ENCODE results near the gene USP35. TPM values are rescaled to one million over a fixed set of nuclear protein-coding genes. Genes with fewer than 3 reads are reported as not detected.

USP35 gene
- polyA plus RNA-seq, 1 of the 3 experiments (the other 2 are of a cell fraction): 8.4 TPM

GRCh38 chr11:78261367-78261766 is 72.6 kb downstream of the USP35 start:
- H3K4me1 ChIP-seq (ENCODE audit: control insufficient read depth in 1 of 2, insufficient read depth in 2 of 2, low read depth in 1 of 2, low read length in 1 of 2): peaks cover 6 to 24% of the 10 kb centered on the region in 2 experiments; a peak in 2 of 4 replicates
- H3K9ac ChIP-seq: no peak overlapping the region
- no peak overlapping the region for H2AFZ ChIP-seq (ENCODE audit: low read depth)
- H3K27me3 ChIP-seq (ENCODE audit: insufficient read depth): no peaks in the 10 kb centered on the region
- H3F3A ChIP-seq (replicated peaks; ENCODE audit: insufficient read depth): no peaks in the 10 kb centered on the region
- H4K20me1 ChIP-seq (ENCODE audit: insufficient read depth): no peaks in the 10 kb centered on the region
- ChIA-PET CTCF (interaction anchor here (0.8 to 1.4 kb wide), 3 partner anchors 10 to 33 kb away, joined by 3 to 4 read pairs (median 3); no protein-coding TSS in a partner anchor), POLR2A (interaction anchor here (1.2 kb wide), 1 partner anchor 9 kb away, joined by 5 read pairs; no protein-coding TSS in a partner anchor)
- no peak overlapping the region for H3K4me3 ChIP-seq (ENCODE audit: low read depth in 2 of 2, low read length in 1 of 2)
- no peaks in the 10 kb centered on the region for H3K36me3 ChIP-seq (replicated peaks in 1 of 2; ENCODE audit: control insufficient read depth in 1 of 2, insufficient read depth in 2 of 2, low read length in 1 of 2)
- 0 out of 2 replicates have a peak, but pooled peaks cover 3% of the 10 kb centered on the region for H3K79me2 ChIP-seq (ENCODE audit: insufficient read depth)
- WGBS (ENCODE audit: low lambda C conversion rate): 82% methylated on average over 4 of the region's 4 CpGs
- TF ChIP-seq EZH2phosphoT487 (IDR thresholded peaks at IDR 0.05; ENCODE audit: borderline replicate concordance, low read depth) (no peak), USF2 (IDR thresholded peaks at IDR 0.05; ENCODE audit: borderline replicate concordance, low read depth, low read length) (no peak), YY1 (IDR thresholded peaks at IDR 0.05; ENCODE audit: low read depth) (no peak), RAD21 (IDR thresholded peaks at IDR 0.05; ENCODE audit: low read length) (no peak), JUND (IDR thresholded peaks at IDR 0.05) (no peak), PBX3 (IDR thresholded peaks at IDR 0.05) (no peak), MEF2A (IDR thresholded peaks at IDR 0.05; ENCODE audit: borderline replicate concordance, low read depth) (no peak), RFX5 (IDR thresholded peaks at IDR 0.05; ENCODE audit: low read length) (no peak), SMC3 (IDR thresholded peaks at IDR 0.05; ENCODE audit: low read depth, low read length) (no peak), IRF3 (IDR thresholded peaks at IDR 0.05; ENCODE audit: low read depth, low read length) (no peak), CTCF (IDR thresholded peaks at IDR 0.05) (no peak), SIN3A (IDR thresholded peaks at IDR 0.05; ENCODE audit: borderline replicate concordance, low read depth, low read length) (no peak), RCOR1 (IDR thresholded peaks at IDR 0.05; ENCODE audit: low read length) (no peak), EP300 (IDR thresholded peaks at IDR 0.05; ENCODE audit: borderline replicate concordance in 1 of 2, low read depth in 1 of 2, low read length in 1 of 2) (no peak), REST (IDR thresholded peaks at IDR 0.05; ENCODE audit: low read depth, low read length) (no peak), FOSL2 (IDR thresholded peaks at IDR 0.05; ENCODE audit: borderline replicate concordance, low read depth) (no peak), POLR2AphosphoS5 (IDR thresholded peaks at IDR 0.05; ENCODE audit: low read depth, low read length) (no peak), GABPA (IDR thresholded peaks at IDR 0.05; ENCODE audit: low read depth) (no peak), TCF12 (IDR thresholded peaks at IDR 0.05) (no peak), USF1 (IDR thresholded peaks at IDR 0.05; ENCODE audit: borderline replicate concordance, low read depth) (no peak)
- no peaks in the 10 kb centered on the region for H3K9me3 ChIP-seq
- H3K27ac ChIP-seq (ENCODE audit: low read depth in 2 of 2, low read length in 1 of 2): no peak overlapping the region
- H3K9me2 ChIP-seq: no peaks in the 10 kb centered on the region
- H3K4me2 ChIP-seq: no peak overlapping the region
- DNase-seq: no peak

All from SK-N-SH (cell line).